OCI-LY7 (cell line): ENCODE results near the gene SAP130.

Experiments
- CTCF ChIP-seq: fragments of 200-600 bp; sonication (generic); conservative IDR thresholded peaks from 2 replicates; pipeline ENCODE4 v1.5.1; 2014; ENCODE audit warnings: mild to moderate bottlenecking, antibody characterized with exemption, low read length, moderate library complexity, mixed read lengths
- EZH2phosphoT487 ChIP-seq: fragments of 200-600 bp; sonication (generic); IDR thresholded peaks from 2 replicates; pipeline ENCODE4 v1.6.1; 2018; ENCODE audit warnings: low read depth, borderline replicate concordance, mild to moderate bottlenecking, mixed run types, antibody characterized with exemption, low read length, moderate library complexity, mixed read lengths

GRCh38 chr2:128038411-128038810 lies 10.6 kb upstream of the SAP130 start:
- TF ChIP-seq CTCF (no peak), EZH2phosphoT487 (no peak)
